ACHN (cell line): ENCODE data around the gene ITGB3BP.
"Not testable (repeated sequence)": the region's sequence is repeated elsewhere in the genome, so short reads cannot be mapped to it uniquely, and the experiment has no call there.

ENCODE experiments used
- DNase-seq: peaks from one replicate; pipeline ENCODE4 v3.0.0-alpha.2; 2015
- in situ Hi-C: cut with HindIII; loops from 2 replicates; pipeline ENCODE4 v1.10.0; 2017; ENCODE audit warnings: low sequenced_read_pairs, low pct_ligation_motif_present, low pct_unique_long_range_greater_than_20kb

ITGB3BP gene

GRCh38 chr1:63450416-63450815 is 72.6 kb downstream of the ITGB3BP start:
- DNase-seq = no peak
- in situ Hi-C loops = no loop called here

GRCh38 chr1:63448731-63449246 is 74.2 kb downstream of the ITGB3BP start:
- in situ Hi-C loops = no loop called here
- DNase-seq = no peak

- DNase-seq = no peak
- in situ Hi-C loops = no loop called here
Measured at GRCh38 chr1:63442141-63442475, 80.9 kb downstream of the ITGB3BP start.

GRCh38 chr1:63435161-63435560 is 87.9 kb downstream of the ITGB3BP start:
- in situ Hi-C loops = no loop called here
- DNase-seq = no peak

- in situ Hi-C loops = no loop called here
- DNase-seq = no peak
Measured at GRCh38 chr1:63429281-63429680, 93.7 kb downstream of the ITGB3BP start.

GRCh38 chr1:63428815-63429214 is 94.2 kb downstream of the ITGB3BP start:
- DNase-seq = no peak
- in situ Hi-C loops = no loop called here

- no peak for DNase-seq
- in situ Hi-C loops = no loop called here
Measured at GRCh38 chr1:63423649-63424048, 99.4 kb downstream of the ITGB3BP start.

GRCh38 chr1:63420746-63421145 is 102.3 kb downstream of the ITGB3BP start:
- in situ Hi-C loops = not testable (repeated sequence)

GRCh38 chr1:63418101-63418500 is 104.9 kb downstream of the ITGB3BP start:
- in situ Hi-C loops = no loop called here
- DNase-seq = no peak

More at GRCh38 chr1:63420746-63421145, 102.3 kb downstream of the ITGB3BP start:
- not testable (repeated sequence) for DNase-seq

- no peak for DNase-seq
- in situ Hi-C loops = no loop called here
Measured at GRCh38 chr1:63414691-63415365, 108.2 kb downstream of the ITGB3BP start.

GRCh38 chr1:63413394-63413793 is 109.6 kb downstream of the ITGB3BP start:
- DNase-seq = no peak
- in situ Hi-C loops = no loop called here

- in situ Hi-C loops = no loop called here
- DNase-seq = no peak
Measured at GRCh38 chr1:63411066-63411465, 112.0 kb downstream of the ITGB3BP start.

- in situ Hi-C loops = no loop called here
Measured at GRCh38 chr1:63408331-63408730, 114.7 kb downstream of the ITGB3BP start.

GRCh38 chr1:63407002-63407401 is 116.0 kb downstream of the ITGB3BP start:
- DNase-seq = no peak
- in situ Hi-C loops = no loop called here

More at GRCh38 chr1:63408331-63408730, 114.7 kb downstream of the ITGB3BP start:
- DNase-seq = no peak

GRCh38 chr1:63405987-63406386 is 117.0 kb downstream of the ITGB3BP start:
- in situ Hi-C loops = no loop called here
- no peak for DNase-seq

GRCh38 chr1:63405021-63405420 is 118.0 kb downstream of the ITGB3BP start:
- DNase-seq = no peak
- in situ Hi-C loops = no loop called here

- no peak for DNase-seq
- in situ Hi-C loops = no loop called here
Measured at GRCh38 chr1:63403386-63403785, 119.6 kb downstream of the ITGB3BP start.

GRCh38 chr1:63401945-63402344 is 121.1 kb downstream of the ITGB3BP start:
- in situ Hi-C loops = no loop called here
- DNase-seq = no peak
